Omental fat pad (tissue), 4 donors: ENCODE results near the gene OR2A7. TPM values are rescaled to one million over a fixed set of nuclear protein-coding genes. Genes with fewer than 3 reads are reported as not detected.
"Not testable (repeated sequence)": the region's sequence is repeated elsewhere in the genome, so short reads cannot be mapped to it uniquely, and the experiment has no call there.

ENCODE experiments used
- ATAC-seq: fragments of 150-250 bp; one replicate; pipeline ENCODE4 v1.9.1; 2016; ENCODE audit warnings: mild to moderate bottlenecking, moderate library complexity; ENCODE audit not compliant: low FRiP score
- DNase-seq: peaks from one replicate; pipeline ENCODE4 v3.0.0-alpha.2; 2019; ENCODE audit warnings: low spot score
- total RNA-seq, 4 donors: library from RNA; depleted of rRNA; stranded (reverse); fragments of >200 nt; gene quantifications; one replicate each; pipeline ENCODE4 v1.1.0, GENCODE V29; 2016

The OR2A7 gene
- total RNA-seq, 4 donors from 2014 or later, result 3.1 to 16.9 (median 4.1) TPM

DNA sequence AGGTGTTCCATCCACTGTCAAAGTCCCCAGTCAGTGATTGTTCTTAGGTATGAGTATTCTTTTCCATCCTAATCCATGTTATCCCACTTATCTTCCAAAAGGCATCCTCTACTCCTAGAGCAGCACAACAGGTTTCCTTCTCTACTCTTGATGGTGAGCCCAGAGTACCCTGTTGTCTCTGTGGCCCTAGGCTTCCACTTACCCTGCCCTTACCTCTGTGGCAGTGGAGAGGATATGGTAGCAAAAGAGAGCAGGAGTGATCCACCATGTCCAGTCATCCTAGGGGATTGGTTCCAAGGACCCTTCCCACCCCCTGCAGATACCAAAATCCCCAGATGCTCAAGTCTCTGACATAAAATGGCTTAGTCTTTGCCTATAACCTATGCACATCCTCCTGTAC lies 47.4 kb downstream of the OR2A7 start:
- not testable (repeated sequence) for ATAC-seq, DNase-seq

Other genes with a start within 250 kb of the OR2A7 start
- not detected for gene OR2A5, start 215.8 kb downstream of the OR2A7 start, total RNA-seq
- gene OR2A25, start 195.0 kb downstream of the OR2A7 start, total RNA-seq, result not detected
- not detected for gene OR2A12, start 178.5 kb downstream of the OR2A7 start, total RNA-seq
- gene OR2A2, start 155.2 kb downstream of the OR2A7 start, total RNA-seq, result not detected
- gene OR2A14, start 141.6 kb downstream of the OR2A7 start, total RNA-seq, result not detected
- 1 to 10 TPM in 3 of 4 donors, not detected in 1; 1.8 to 6.7 (median 2.3) TPM for gene CTAGE4, start 81.3 kb downstream of the OR2A7 start, total RNA-seq
- 1 to 10 TPM; 2.8 to 6.7 (median 4.1) TPM for gene ARHGEF35, start 69.0 kb downstream of the OR2A7 start, total RNA-seq
- gene OR2A42, start 25.2 kb downstream of the OR2A7 start, total RNA-seq, result 1 to 10 TPM in 1 of 4 donors, not detected in 3; 1.0 TPM
- 1 to 10 TPM in 1 of 4 donors, under 1 TPM in 3; 0.32 to 1.3 (median 0.56) TPM for gene CTAGE8, start 4.5 kb upstream of the OR2A7 start, total RNA-seq
- gene OR2A1, start 47.6 kb upstream of the OR2A7 start, total RNA-seq, result under 1 TPM in 2 of 4 donors, not detected in 2; 0.09 to 0.95 TPM
- gene ARHGEF5, start 90.6 kb upstream of the OR2A7 start, total RNA-seq, result 10 to 100 TPM in 2 of 4 donors, 1 to 10 TPM in 2; 6.6 to 21.3 (median 9.7) TPM
- gene NOBOX, start 138.9 kb upstream of the OR2A7 start, total RNA-seq, result not detected